NB4 (cell line): Measurements from ENCODE around the gene WTIP.

Experiments
- POLR2A ChIP-seq: IDR thresholded peaks from 2 replicates; pipeline ENCODE4 v1.6.1; 2011; ENCODE audit warnings: mild to moderate bottlenecking; ENCODE audit not compliant: insufficient read length; ENCODE audit errors: extremely low read depth
- TF ChIP-seq, protein P1 (sequence below): IDR thresholded peaks from one replicate; pipeline ENCODE4 v1.5.1; 2012; ENCODE audit warnings: low read depth, low read length
- TF ChIP-seq, protein P2 (sequence below): IDR thresholded peaks from 2 replicates; pipeline ENCODE4 v1.6.1; 2011; ENCODE audit warnings: low read depth, low read length

DNA sequence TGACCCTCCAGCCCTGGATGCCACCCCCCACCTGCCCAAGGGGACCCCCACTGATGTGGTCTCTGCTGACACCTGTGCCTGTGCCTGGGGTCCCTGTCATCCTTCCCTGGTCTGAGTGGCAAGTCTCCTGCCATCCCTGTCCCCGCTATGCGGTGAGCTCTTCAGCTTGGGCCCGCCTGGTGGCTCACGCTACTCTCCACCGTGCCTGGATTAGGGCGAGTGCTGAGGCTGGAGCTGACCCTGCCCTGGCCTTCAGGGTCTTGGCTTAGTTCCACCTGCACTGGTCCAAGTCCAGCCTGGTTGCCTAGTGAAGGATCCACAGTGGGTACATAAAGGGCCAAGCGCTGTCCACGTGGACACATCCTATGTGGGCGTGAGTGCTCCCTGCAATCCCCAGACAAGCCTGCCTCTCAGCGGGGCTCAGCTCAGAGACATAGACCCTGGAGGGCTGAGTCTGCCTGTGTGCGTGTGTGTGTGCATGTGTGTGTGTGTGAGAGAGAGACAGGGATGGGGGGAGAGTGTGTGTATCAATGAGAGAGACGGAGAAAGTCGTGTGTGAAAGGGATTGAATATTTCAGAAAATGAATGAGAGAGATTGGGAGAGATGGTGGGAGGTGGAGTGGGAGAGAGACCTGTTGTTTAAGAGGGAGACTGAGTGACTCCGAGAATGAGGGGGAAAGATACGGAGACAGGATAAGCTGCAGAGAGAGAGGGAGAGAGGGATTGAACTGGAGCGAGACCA is 22.1 kb downstream of the WTIP start:
- TF ChIP-seq, protein P1, sequence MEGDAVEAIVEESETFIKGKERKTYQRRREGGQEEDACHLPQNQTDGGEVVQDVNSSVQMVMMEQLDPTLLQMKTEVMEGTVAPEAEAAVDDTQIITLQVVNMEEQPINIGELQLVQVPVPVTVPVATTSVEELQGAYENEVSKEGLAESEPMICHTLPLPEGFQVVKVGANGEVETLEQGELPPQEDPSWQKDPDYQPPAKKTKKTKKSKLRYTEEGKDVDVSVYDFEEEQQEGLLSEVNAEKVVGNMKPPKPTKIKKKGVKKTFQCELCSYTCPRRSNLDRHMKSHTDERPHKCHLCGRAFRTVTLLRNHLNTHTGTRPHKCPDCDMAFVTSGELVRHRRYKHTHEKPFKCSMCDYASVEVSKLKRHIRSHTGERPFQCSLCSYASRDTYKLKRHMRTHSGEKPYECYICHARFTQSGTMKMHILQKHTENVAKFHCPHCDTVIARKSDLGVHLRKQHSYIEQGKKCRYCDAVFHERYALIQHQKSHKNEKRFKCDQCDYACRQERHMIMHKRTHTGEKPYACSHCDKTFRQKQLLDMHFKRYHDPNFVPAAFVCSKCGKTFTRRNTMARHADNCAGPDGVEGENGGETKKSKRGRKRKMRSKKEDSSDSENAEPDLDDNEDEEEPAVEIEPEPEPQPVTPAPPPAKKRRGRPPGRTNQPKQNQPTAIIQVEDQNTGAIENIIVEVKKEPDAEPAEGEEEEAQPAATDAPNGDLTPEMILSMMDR, result no peak
- no peak for TF ChIP-seq POLR2A
- TF ChIP-seq, protein P2, sequence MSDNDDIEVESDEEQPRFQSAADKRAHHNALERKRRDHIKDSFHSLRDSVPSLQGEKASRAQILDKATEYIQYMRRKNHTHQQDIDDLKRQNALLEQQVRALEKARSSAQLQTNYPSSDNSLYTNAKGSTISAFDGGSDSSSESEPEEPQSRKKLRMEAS, result no peak
